SU-DHL-6 (cell line): Measurements from ENCODE around the gene PCDHA10.
"Not testable (repeated sequence)": the region's sequence is repeated elsewhere in the genome, so short reads cannot be mapped to it uniquely, and the experiment has no call there.

Experiments
- H2AFZ ChIP-seq: fragments of 200-600 bp; sonication (generic); 2 replicates; pipeline ENCODE4 v1.6.1; 2014; ENCODE audit warnings: low read depth, mild to moderate bottlenecking, moderate library complexity, mixed read lengths, antibody characterized with exemption, low read length; ENCODE audit not compliant: severe bottlenecking
- H3F3A ChIP-seq: fragments of 200-600 bp; shearing (Covaris generic); 2 replicates; pipeline ENCODE4 v1.6.0; 2016; ENCODE audit warnings: antibody characterized with exemption, mild to moderate bottlenecking; ENCODE audit not compliant: insufficient read depth
- H3K27ac ChIP-seq: fragments of 200-600 bp; sonication (generic); 2 replicates; pipeline ENCODE4 v1.5.1; 2016; ENCODE audit warnings: low read depth, mild to moderate bottlenecking, low read length, moderate library complexity, mixed read lengths
- H3K27me3 ChIP-seq: fragments of 200-600 bp; sonication (generic), shearing (Covaris generic); 2 replicates; pipeline ENCODE4 v1.6.0; 2014; ENCODE audit warnings: mild to moderate bottlenecking, low read length
- H3K36me3 ChIP-seq: fragments of 200-600 bp; sonication (generic); 2 replicates; pipeline ENCODE4 v1.6.1; 2014; ENCODE audit warnings: mild to moderate bottlenecking, low read length, mixed read lengths
- H3K4me2 ChIP-seq: fragments of 300-600, 200-600 bp; shearing (Covaris generic), sonication (generic); 2 replicates; pipeline ENCODE4 v1.6.0; 2014; ENCODE audit warnings: low read length, low read depth, mild to moderate bottlenecking; ENCODE audit not compliant: poor library complexity, severe bottlenecking
- H3K4me3 ChIP-seq: fragments of 200-600 bp; sonication (generic); 2 replicates; pipeline ENCODE4 v1.5.1; 2014; ENCODE audit warnings: antibody characterized with exemption, low read length, mild to moderate bottlenecking, mixed read lengths; ENCODE audit not compliant: insufficient read depth, poor library complexity, severe bottlenecking
- H3K79me2 ChIP-seq: fragments of 200-600 bp; sonication (generic); 2 replicates; pipeline ENCODE4 v1.6.1; 2014; ENCODE audit warnings: mild to moderate bottlenecking, low read length, moderate library complexity; ENCODE audit not compliant: insufficient read depth
- H3K9ac ChIP-seq: fragments of 200-600 bp; sonication (generic); 2 replicates; pipeline ENCODE4 v1.7.0; 2014; ENCODE audit warnings: mild to moderate bottlenecking, low read length
- H3K9me2 ChIP-seq: fragments of 200-600 bp; sonication (generic); replicated peaks from 2 replicates; pipeline ENCODE4 v1.6.1; 2014; ENCODE audit warnings: low read length; ENCODE audit not compliant: insufficient read depth
- H3K9me3 ChIP-seq: fragments of 200-600 bp; sonication (generic); 2 replicates; pipeline ENCODE4 v1.6.1; 2014; ENCODE audit warnings: low read length, mixed read lengths; ENCODE audit not compliant: insufficient read depth
- H4K20me1 ChIP-seq: fragments of 200-600 bp; sonication (generic); 2 replicates; pipeline ENCODE4 v1.6.1; 2014; ENCODE audit warnings: low read depth, mild to moderate bottlenecking, antibody characterized with exemption, low read length, moderate library complexity, mixed read lengths
- CTCF ChIP-seq: fragments of 200-600 bp; sonication (generic); IDR thresholded peaks from one replicate; pipeline ENCODE4 v1.5.1; 2017; ENCODE audit warnings: antibody characterized with exemption, mild to moderate bottlenecking, low read length, moderate library complexity; ENCODE audit not compliant: insufficient read depth, poor library complexity, severe bottlenecking
- EZH2phosphoT487 ChIP-seq: fragments of 200-600 bp; sonication (generic), shearing (Covaris generic); conservative IDR thresholded peaks from 2 replicates; pipeline ENCODE4 v1.6.1; 2018; ENCODE audit warnings: mild to moderate bottlenecking, antibody characterized with exemption, low read length, moderate library complexity, mixed read lengths

Gene PCDHA10

GRCh38 chr5:140808889-140809291 is 46.8 kb upstream of the PCDHA10 start:
- no peaks in the 10 kb centered on the region for H4K20me1 ChIP-seq
- H3K4me2 ChIP-seq, result no peak overlapping the region
- no peaks in the 10 kb centered on the region for H3K79me2 ChIP-seq
- H3F3A ChIP-seq, result no peaks in the 10 kb centered on the region
- no peak overlapping the region for H2AFZ ChIP-seq
- H3K27me3 ChIP-seq, result no peaks in the 10 kb centered on the region
- no peaks in the 10 kb centered on the region for H3K9me3 ChIP-seq
- H3K27ac ChIP-seq, result no peak overlapping the region
- no peaks in the 10 kb centered on the region for H3K9me2 ChIP-seq
- no peak overlapping the region for H3K4me3 ChIP-seq
- no peak overlapping the region for H3K9ac ChIP-seq
- no peak for TF ChIP-seq EZH2phosphoT487
- TF ChIP-seq CTCF, result no peak
- H3K36me3 ChIP-seq, result no peaks in the 10 kb centered on the region

- H2AFZ ChIP-seq, result no peak within 1 kb of the TSS
- H3K79me2 ChIP-seq, result no peaks in the 10 kb centered on the region
- no peaks in the 10 kb centered on the region for H4K20me1 ChIP-seq
- no peaks in the 10 kb centered on the region for H3K9me2 ChIP-seq
- H3K9ac ChIP-seq, result no peak within 1 kb of the TSS
- H3K4me2 ChIP-seq, result no peak within 1 kb of the TSS
- no peak within 1 kb of the TSS for H3K27ac ChIP-seq
- H3K9me3 ChIP-seq, result no peaks in the 10 kb centered on the region
- no peaks in the 10 kb centered on the region for H3K27me3 ChIP-seq
- no peaks in the 10 kb centered on the region for H3F3A ChIP-seq
- no peaks in the 10 kb centered on the region for H3K36me3 ChIP-seq
- no peak within 1 kb of the TSS for H3K4me3 ChIP-seq
- TF ChIP-seq EZH2phosphoT487 (no peak), CTCF (no peak)
Measured at GRCh38 chr5:140821375-140822280, 34.1 kb upstream of the PCDHA10 start, which contains the start of gene PCDHA5. TSS of gene PCDHA5 (plus strand) at chr5:140821613.

- Histone ChIP-seq H3F3A (no peaks in the 10 kb centered on the region), H4K20me1 (no peaks in the 10 kb centered on the region), H3K4me2 (no peak overlapping the region), H3K36me3 (no peaks in the 10 kb centered on the region), H3K27me3 (no peaks in the 10 kb centered on the region), H3K79me2 (no peaks in the 10 kb centered on the region), H3K4me3 (no peak overlapping the region), H2AFZ (no peak overlapping the region), H3K9ac (no peak overlapping the region), H3K27ac (no peak overlapping the region), H3K9me2 (no peaks in the 10 kb centered on the region), H3K9me3 (no peaks in the 10 kb centered on the region)
- no peak for TF ChIP-seq CTCF
Measured at GRCh38 chr5:140822281-140822629, 33.4 kb upstream of the PCDHA10 start.

- not testable (repeated sequence) for H4K20me1 ChIP-seq, H3K4me2 ChIP-seq, H3K27ac ChIP-seq, H3F3A ChIP-seq, H3K9me3 ChIP-seq, H3K36me3 ChIP-seq, H3K27me3 ChIP-seq, H3K4me3 ChIP-seq, H2AFZ ChIP-seq, H3K9me2 ChIP-seq, H3K9ac ChIP-seq, H3K79me2 ChIP-seq
Measured at GRCh38 chr5:140822969-140823368, 32.7 kb upstream of the PCDHA10 start.
